GM12874 (cell line): ENCODE data around the gene KCTD20.

Experiments
- CTCF ChIP-seq: IDR thresholded peaks from 2 replicates; pipeline ENCODE4 v1.5.1; 2011; ENCODE audit warnings: low read depth, mild to moderate bottlenecking, control low read depth, low read length, moderate library complexity; ENCODE audit not compliant: insufficient read depth

Gene KCTD20

GRCh38 chr6:36514554-36515456, 72.0 kb downstream of the KCTD20 start:
- no peak for TF ChIP-seq CTCF

- TF ChIP-seq CTCF = no peak
Observed at GRCh38 chr6:36515844-36516243, 73.0 kb downstream of the KCTD20 start.

DNA sequence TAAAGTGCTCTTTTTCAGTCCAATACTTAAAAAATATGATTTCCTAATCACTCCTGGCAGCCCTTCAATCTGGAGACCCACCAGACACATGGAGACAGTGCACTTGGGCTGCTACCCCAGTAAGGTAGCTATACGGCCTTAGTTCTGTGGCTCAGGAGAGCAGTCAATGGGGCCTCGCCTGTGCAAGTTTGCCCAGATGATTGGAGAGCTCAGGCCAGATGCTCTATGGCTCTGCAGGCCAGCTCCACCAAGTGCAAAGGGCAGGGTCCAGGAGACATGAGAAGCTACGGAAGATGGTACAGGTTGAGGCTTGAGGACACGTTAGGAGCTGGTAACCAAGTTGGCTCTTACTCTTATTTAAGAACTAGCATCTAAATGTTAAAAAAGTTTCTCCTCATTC, 73.8 kb downstream of the KCTD20 start:
- no peak for TF ChIP-seq CTCF

DNA sequence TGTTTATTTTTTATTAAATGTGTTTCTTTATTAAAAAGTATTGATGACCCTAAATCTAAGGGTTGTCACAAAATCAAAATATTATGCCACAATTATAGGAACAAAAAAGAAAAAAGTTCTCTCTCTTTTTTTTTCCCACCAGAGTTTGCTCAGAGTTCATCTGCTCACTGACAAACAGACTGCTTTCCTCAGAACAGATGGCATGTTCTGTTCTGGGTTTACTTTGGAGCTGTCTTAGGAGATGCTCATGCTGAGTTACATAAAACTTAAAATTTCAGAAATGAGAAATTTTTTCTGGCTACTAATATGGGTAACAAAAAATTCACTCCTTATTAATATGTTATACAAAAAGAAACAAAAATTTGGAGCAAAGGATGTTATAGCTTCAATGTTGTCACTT, 74.2 kb downstream of the KCTD20 start:
- TF ChIP-seq CTCF = no peak

DNA sequence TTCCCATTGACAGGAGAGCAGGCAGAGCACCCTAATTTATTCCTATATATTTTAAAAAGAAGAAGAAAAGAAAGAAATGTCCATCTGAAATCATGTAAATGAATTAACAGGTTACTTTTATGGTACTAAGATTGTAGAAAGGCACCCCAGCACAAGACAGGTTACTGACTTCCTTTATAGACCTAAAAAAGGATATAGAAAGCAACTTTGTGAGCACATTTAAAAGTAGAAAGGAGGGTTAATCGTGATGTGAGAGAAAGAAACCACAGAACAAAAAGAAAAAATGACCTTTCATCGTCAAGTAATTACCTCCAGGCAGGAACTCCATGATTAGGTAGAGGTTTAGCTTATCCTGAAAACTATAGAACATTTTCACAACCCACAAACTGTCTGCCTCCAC, 74.6 kb downstream of the KCTD20 start:
- no peak for TF ChIP-seq CTCF

GRCh38 chr6:36519352-36519751, 76.6 kb downstream of the KCTD20 start:
- TF ChIP-seq CTCF = no peak

DNA sequence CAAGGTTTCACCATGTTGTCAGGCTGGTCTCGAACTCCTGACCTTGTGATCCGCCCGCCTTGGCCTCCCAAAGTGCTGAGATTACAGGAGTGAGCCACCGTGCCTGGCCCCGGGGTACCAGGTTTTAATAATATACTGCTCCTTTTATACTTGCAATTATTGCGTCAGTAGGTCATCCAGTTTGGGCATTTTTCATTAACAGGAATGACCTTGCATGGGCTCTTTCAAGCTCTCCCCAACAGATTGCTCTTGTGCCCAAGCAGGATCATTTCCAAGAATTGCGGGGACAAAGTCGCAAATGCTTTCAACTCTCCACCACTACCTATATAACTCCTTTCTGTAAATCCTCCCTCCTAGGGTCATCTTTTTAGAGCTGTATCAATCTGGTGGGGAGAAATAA, 80.7 kb downstream of the KCTD20 start:
- TF ChIP-seq CTCF = no peak
